Pons (tissue), 1 donor: ENCODE results near the gene PTPRE.
"Not testable (repeated sequence)": the region's sequence is repeated elsewhere in the genome, so short reads cannot be mapped to it uniquely, and the experiment has no call there.

Experiments used
- DNase-seq: peaks from one replicate; pipeline ENCODE4 v3.0.0-alpha.2; 2016; ENCODE audit warnings: low spot score

PTPRE gene

GRCh38 chr10:127983344-127984100, 76.6 kb downstream of the PTPRE start:
- DNase-seq = no peak

- DNase-seq = no peak
Measured at GRCh38 chr10:127984945-127985344, 78.0 kb downstream of the PTPRE start.

GRCh38 chr10:127986531-127987466, 79.9 kb downstream of the PTPRE start:
- DNase-seq = no peak

GRCh38 chr10:127987467-127988380, 80.8 kb downstream of the PTPRE start:
- no peak for DNase-seq

- no peak for DNase-seq
Measured at GRCh38 chr10:127989481-127990012, 82.6 kb downstream of the PTPRE start.

GRCh38 chr10:127990132-127990788, 83.4 kb downstream of the PTPRE start:
- DNase-seq = not testable (repeated sequence)

- DNase-seq = no peak
Measured at GRCh38 chr10:127990846-127991542, 84.1 kb downstream of the PTPRE start.

GRCh38 chr10:127991543-127992255, 84.8 kb downstream of the PTPRE start:
- no peak for DNase-seq

- DNase-seq = no peak
Measured at GRCh38 chr10:127992376-127992775, 85.5 kb downstream of the PTPRE start.

- no peak for DNase-seq
Measured at GRCh38 chr10:127993056-127993690, 86.3 kb downstream of the PTPRE start.

- DNase-seq = no peak
Measured at GRCh38 chr10:127995939-127996338, 89.0 kb downstream of the PTPRE start.

- no peak for DNase-seq
Measured at GRCh38 chr10:127996586-127996985, 89.7 kb downstream of the PTPRE start.

- DNase-seq = no peak
Measured at GRCh38 chr10:127997271-127997670, 90.4 kb downstream of the PTPRE start.

- peak; percentile 74 for DNase-seq
Measured at GRCh38 chr10:127997937-127998336, 91.0 kb downstream of the PTPRE start.

GRCh38 chr10:127998501-127999144, 91.7 kb downstream of the PTPRE start:
- DNase-seq = peak; percentile 55

- peak; percentile 79 for DNase-seq
Measured at GRCh38 chr10:127999297-128000129, 92.6 kb downstream of the PTPRE start.

GRCh38 chr10:128000471-128001362, 93.8 kb downstream of the PTPRE start:
- peak; percentile 61 for DNase-seq
